Measurements from ENCODE around the gene SMIM22. TPM values are rescaled to one million over a fixed set of nuclear protein-coding genes. Genes with fewer than 3 reads are reported as not detected.

SMIM22 gene
- total and polyA plus RNA-seq, 12 donors: 0.73 TPM; not detected in 11

DNA sequence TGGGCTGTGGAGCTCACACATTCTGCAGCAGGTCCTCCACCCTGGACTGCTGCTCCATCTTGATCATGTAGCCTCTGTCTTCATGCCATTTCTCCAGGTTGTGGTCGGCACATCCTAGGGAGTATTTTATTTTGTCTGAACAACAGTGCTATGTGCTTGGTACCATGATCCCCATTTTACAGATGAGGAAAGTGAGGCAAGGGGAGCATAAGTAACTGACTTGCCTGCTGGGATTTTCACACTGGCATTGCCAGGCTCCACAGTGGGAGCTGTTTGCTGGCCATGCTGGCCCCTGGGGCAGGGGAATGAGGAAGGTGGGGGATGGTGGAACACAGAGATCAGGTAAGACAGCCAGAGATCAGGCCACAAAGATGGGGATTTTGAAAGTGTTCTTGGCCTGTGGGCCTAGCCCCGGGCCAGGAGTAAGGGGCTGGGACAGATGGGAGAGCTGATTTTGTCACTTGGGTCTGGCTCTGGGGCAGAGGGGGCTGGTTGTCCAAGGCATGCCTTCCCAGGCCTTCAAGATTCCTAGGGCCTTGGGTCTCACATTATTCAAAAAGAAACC, 18.9 kb upstream of the SMIM22 start:
- TF ChIP-seq, protein P1, sequence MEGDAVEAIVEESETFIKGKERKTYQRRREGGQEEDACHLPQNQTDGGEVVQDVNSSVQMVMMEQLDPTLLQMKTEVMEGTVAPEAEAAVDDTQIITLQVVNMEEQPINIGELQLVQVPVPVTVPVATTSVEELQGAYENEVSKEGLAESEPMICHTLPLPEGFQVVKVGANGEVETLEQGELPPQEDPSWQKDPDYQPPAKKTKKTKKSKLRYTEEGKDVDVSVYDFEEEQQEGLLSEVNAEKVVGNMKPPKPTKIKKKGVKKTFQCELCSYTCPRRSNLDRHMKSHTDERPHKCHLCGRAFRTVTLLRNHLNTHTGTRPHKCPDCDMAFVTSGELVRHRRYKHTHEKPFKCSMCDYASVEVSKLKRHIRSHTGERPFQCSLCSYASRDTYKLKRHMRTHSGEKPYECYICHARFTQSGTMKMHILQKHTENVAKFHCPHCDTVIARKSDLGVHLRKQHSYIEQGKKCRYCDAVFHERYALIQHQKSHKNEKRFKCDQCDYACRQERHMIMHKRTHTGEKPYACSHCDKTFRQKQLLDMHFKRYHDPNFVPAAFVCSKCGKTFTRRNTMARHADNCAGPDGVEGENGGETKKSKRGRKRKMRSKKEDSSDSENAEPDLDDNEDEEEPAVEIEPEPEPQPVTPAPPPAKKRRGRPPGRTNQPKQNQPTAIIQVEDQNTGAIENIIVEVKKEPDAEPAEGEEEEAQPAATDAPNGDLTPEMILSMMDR (IDR thresholded peaks at IDR 0.05): no peak
- Histone ChIP-seq H3K27ac (no peak overlapping the region), H3K4me1 (no peaks in the 10 kb centered on the region), H3K9me3 (no peaks in the 10 kb centered on the region), H3K27me3 (no peaks in the 10 kb centered on the region), H3K4me3 (no peak overlapping the region), H3K36me3 (no peaks in the 10 kb centered on the region)
- DNase-seq (no peak), ATAC-seq (no peak)
- WGBS, 2 donors: 93 to 96% methylated on average over 2 of the region's 2 CpGs
- intact Hi-C loops (cut with DNase I): no loop called here

DNA sequence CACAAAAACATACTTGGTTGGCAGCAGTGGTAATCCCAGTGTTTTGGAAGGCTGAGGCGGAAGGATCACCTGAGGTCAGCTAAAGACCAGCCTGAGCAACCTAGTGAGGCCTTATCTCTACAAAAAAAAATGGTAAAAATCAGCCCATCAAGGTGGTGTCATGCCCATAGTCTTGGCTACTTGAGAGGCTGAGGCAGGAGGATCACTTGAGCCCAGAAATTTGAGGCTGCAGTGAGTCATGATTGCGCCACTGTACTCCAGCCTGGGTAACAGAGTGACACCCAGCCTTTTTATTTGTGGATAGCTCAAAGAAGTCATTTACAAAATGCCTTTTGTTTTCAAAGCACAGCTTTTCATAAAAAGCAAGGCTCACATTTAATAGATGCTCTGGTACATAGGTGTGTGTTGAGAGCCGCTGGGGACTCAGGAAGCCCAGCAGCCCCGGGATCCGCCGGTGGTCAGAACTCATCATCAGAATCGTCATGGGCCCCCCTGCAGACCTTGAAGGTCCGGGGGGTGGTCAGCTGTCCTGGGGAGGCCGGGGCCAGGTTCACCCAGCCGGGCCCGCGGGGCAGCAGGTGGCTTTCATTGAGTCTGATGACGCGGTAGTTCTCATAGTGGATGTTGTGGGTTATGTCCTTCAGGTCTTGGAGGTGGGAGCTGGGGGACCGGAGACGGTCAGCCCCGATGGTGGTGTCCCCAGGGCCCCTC, 17.7 kb upstream of the SMIM22 start:
- ATAC-seq (peak in 1 of 8 donors; percentile 10), DNase-seq (no peak)
- no peak overlapping the region for H3K27ac ChIP-seq
- H3K9me3 ChIP-seq: no peaks in the 10 kb centered on the region
- no peaks in the 10 kb centered on the region for H3K36me3 ChIP-seq
- no peaks in the 10 kb centered on the region for H3K27me3 ChIP-seq
- intact Hi-C loops (cut with DNase I): no loop called here
- no peak overlapping the region for H3K4me3 ChIP-seq
- no peaks in the 10 kb centered on the region for H3K4me1 ChIP-seq
- TF ChIP-seq, protein P1 (IDR thresholded peaks at IDR 0.05): no peak
- 83 to 84% methylated on average over 17 of the region's 17 CpGs for WGBS, 2 donors

DNA sequence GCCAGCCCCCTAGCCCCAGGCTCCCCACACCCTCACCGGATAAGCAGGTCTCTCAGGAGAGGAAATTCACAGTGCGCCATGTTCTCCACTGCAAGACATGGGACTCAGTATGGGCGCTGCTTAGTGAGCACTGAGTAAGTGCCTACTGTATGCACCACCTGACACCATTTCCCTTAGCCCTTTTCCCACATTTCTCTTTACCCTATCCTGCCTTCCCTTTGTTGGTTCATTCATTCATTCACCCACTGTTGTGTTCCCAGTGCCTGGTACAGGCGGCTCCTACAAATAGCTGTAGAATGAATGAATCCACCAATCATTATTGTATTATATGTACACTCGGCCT, 17.1 kb upstream of the SMIM22 start:
- Histone ChIP-seq H3K36me3 (no peaks in the 10 kb centered on the region), H3K4me3 (no peak overlapping the region), H3K27me3 (no peaks in the 10 kb centered on the region), H3K27ac (no peak overlapping the region), H3K9me3 (no peaks in the 10 kb centered on the region), H3K4me1 (no peaks in the 10 kb centered on the region)
- ATAC-seq: peak in 1 of 8 donors; percentile 13
- intact Hi-C loops (cut with DNase I): no loop called here
- DNase-seq: no peak
- TF ChIP-seq, protein P1 (IDR thresholded peaks at IDR 0.05): no peak
- WGBS, 2 donors: 85 to 94% methylated on average over 5 of the region's 5 CpGs

DNA sequence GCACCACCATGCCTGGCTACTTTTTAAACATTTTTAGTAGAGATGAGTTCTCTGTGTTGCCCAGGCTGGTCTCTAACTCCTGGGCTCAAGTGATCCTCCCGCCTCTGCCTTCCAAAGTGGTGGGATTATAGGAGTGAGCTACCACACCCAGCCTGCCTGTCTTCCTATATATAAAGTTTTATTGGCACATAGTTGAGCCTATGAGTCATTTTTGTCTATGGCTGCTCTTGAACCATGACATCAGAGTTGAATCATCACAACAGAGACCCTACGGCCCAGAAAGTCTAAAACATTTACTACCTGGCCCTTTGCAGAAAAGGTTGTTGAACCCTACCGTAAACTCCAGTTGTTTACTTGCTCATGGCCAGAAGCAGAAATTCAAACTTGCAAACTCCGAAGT, 14.9 kb upstream of the SMIM22 start:
- intact Hi-C loops (cut with DNase I): no loop called here
- no peak overlapping the region for H3K4me3 ChIP-seq
- DNase-seq (no peak), ATAC-seq (no peak)
- H3K36me3 ChIP-seq: no peaks in the 10 kb centered on the region
- H3K9me3 ChIP-seq: no peaks in the 10 kb centered on the region
- 84 to 85% methylated on average over 4 of the region's 4 CpGs for WGBS, 2 donors
- no peaks in the 10 kb centered on the region for H3K4me1 ChIP-seq
- H3K27me3 ChIP-seq: no peaks in the 10 kb centered on the region
- no peak overlapping the region for H3K27ac ChIP-seq
- TF ChIP-seq, protein P1 (IDR thresholded peaks at IDR 0.05): no peak

Data from heart right ventricle (tissue), 16 donors.